Activated T-cell treated with anti-CD3 and anti-CD28 coated beads, Interleukin-2, amount 50 U/mL, for 72 hours (primary cell): ENCODE results near the gene TMEM203. TPM values are rescaled to one million over a fixed set of nuclear protein-coding genes. Genes with fewer than 3 reads are reported as not detected.

ENCODE experiments used
- ATAC-seq, 2 donors: fragments of 150-1000 bp; cut with Tn5 transposase; replicated peaks in 1 of 2; 2 replicates each; pipeline ENCODE4 v1.10.0; 2021; ENCODE audit warnings: moderate library complexity in 2 of 2, mild to moderate bottlenecking in 1 of 2
- DNase-seq, 2 donors: peaks; one replicate each; pipeline ENCODE4 v3.0.0; 2021 to 2022; ENCODE audit warnings: mixed read lengths in 1 of 2
- H3K27ac Mint-ChIP-seq: one replicate; pipeline ENCODE4 v1.8.0; 2022; ENCODE audit warnings: mild to moderate bottlenecking, moderate library complexity, mixed read lengths
- H3K27me3 Mint-ChIP-seq: one replicate; pipeline ENCODE4 v1.8.0; 2022; ENCODE audit warnings: low read depth, mixed read lengths
- H3K36me3 Mint-ChIP-seq, 2 donors: one replicate each; pipeline ENCODE4 v1.8.0; 2022; ENCODE audit warnings: mixed read lengths in 2 of 2, mild to moderate bottlenecking in 1 of 2; ENCODE audit not compliant: insufficient read depth in 2 of 2
- H3K4me1 Mint-ChIP-seq: one replicate; pipeline ENCODE4 v1.8.0; 2022; ENCODE audit warnings: low read depth, mixed read lengths
- H3K4me3 Mint-ChIP-seq, 2 donors: one replicate each; pipeline ENCODE4 v1.8.0; 2022; ENCODE audit warnings: mild to moderate bottlenecking in 2 of 2, mixed read lengths in 2 of 2, moderate library complexity in 2 of 2
- H3K9me3 Mint-ChIP-seq, 2 donors: one replicate each; pipeline ENCODE4 v1.8.0; 2022; ENCODE audit warnings: mixed read lengths in 2 of 2
- total RNA-seq, 2 donors: library from RNA; stranded (reverse); gene quantifications; one replicate each; pipeline ENCODE4 v1.2.3, GENCODE V29; 2022

TMEM203 gene
- total RNA-seq, 2 donors from 2014 or later = 27.4 to 33.3 TPM

DNA sequence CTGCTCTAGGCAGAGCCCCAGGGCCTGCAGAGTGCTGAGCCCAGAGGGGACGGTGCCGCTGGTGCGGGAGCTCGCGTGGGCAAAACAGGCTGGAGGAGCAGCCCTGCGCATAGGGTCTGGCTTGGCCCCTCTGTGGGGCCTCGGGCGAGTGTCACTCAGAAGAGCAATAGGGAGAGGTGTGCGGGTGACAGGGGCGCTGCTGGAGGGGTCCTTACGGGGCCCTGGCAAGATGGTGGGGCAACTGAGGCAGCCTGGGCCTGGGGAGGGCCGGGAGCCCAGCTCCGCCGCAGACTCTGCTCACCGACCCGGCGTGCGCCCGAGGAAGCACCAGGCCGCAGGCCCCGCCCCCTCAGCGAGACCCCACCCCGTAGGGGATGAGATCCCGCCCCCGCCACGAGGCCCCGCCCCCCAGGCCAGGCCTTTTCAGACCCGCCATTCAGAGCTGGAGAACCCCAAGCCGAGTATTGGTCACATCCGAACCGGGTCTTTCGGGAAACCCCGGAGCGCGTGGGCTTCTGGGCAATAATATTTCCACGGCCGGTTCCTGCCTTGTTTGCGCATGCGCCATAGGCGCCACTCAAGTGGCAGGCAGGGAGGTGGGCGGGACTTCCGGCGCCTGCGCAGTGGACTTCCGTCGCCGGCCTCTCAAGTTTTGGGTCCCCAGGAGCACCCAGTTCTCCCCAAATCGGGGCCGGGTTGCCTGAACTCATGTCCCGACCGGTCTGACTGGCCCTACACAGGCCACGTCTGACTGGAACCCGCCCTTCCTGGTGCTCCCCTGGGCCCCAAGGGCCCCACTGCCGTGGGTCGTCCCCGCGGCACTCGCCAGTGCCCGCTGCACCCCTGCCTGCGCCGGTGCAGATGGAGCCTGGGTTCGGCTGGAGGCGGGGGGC, 17.9 kb upstream of the TMEM203 start:
- Mint-ChIP-seq H3K9me3 (no peaks in the 10 kb centered on the region), H3K4me3 (peak overlapping the region; percentile 88 to 89), H3K27me3 (peaks cover 6% of the 10 kb centered on the region), H3K4me1 (peaks cover 10% of the 10 kb centered on the region), H3K27ac (peak overlapping the region; percentile 70), H3K36me3 (no peaks in the 10 kb centered on the region)
- DNase-seq (peak; percentile 98 to 99), ATAC-seq (peak; percentile 86 to 88)

- H3K4me3 Mint-ChIP-seq = peak within 1 kb of the TSS; percentile 88 to 89
- H3K27ac Mint-ChIP-seq = peak within 1 kb of the TSS; percentile 70
- DNase-seq = peak in 1 of 2 donors; percentile 32
- peaks cover 2% of the 10 kb centered on the region for H3K27me3 Mint-ChIP-seq
- no peak for ATAC-seq
- H3K9me3 Mint-ChIP-seq = no peaks in the 10 kb centered on the region
- peaks cover 6% of the 10 kb centered on the region for H3K4me1 Mint-ChIP-seq
- H3K36me3 Mint-ChIP-seq = no peaks in the 10 kb centered on the region
Observed at GRCh38 chr9:137222190-137223077, 17.0 kb upstream of the TMEM203 start, which contains the start of gene RNF208. Gene RNF208 (minus strand): TSS chr9:137222240. CDS start chr9:137221212, 1,028 bp downstream.

DNA sequence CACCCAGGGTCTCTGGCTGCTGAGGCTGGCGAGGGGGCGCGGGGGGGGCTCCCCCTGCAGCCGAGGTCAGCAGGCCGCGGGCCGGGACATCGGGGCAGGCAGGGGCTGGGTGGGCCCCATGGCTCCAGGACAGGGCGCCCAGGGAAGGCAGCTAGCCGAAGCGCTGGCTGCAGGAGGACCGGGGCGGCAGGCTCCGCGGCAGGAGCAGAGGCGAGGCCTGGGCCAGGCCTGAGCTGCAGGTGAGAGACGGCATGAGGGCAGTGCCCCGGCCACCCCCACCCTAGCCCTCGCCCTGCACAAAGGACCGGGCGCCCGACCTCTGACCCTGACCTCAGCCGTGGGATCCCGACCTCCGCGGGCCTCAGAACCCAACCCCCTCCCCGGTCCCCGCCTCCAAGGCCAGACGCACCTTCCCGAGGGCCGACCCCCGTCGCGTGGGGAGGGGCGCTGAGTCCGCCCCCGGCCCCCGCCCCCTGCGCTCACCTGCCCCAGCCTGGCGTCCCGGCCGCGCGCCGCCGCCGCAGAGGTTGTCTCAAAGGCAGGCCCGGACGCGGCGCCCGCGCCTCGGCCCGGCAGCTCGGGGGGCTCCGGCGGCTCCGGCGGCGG, 16.2 kb upstream of the TMEM203 start:
- Mint-ChIP-seq H3K27me3 (no peaks in the 10 kb centered on the region), H3K4me3 (peak overlapping the region in 1 of 2 donors; percentile 22), H3K27ac (no peak overlapping the region), H3K36me3 (no peaks in the 10 kb centered on the region), H3K4me1 (peaks cover 5% of the 10 kb centered on the region), H3K9me3 (no peaks in the 10 kb centered on the region)
- DNase-seq = peak in 1 of 2 donors; percentile 29
- ATAC-seq = no peak

DNA sequence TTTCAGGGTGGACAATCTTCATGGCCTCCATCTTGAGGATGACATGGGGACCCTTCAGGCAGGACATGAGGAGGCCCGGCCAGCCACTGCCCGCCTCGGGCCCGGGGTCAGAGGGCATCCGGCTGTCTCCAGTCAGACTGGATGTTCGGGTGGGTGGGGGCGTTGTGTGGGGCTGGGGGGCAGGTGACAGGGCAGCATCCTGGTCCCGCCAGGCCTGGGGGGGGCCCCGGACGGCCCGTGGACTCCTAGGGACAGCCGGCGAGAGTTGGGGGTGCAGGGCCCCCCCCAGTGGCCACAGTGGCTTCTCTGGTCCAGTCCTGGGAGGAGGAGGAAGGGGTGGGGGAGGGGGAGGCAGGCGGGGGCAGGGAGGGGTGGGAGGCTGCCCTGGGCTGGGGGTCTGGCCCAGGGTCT, 15.7 kb upstream of the TMEM203 start:
- Mint-ChIP-seq H3K36me3 (no peaks in the 10 kb centered on the region), H3K27me3 (no peaks in the 10 kb centered on the region), H3K9me3 (no peaks in the 10 kb centered on the region), H3K4me3 (peak overlapping the region; percentile 33 to 54), H3K27ac (no peak overlapping the region), H3K4me1 (peaks cover 5% of the 10 kb centered on the region)
- DNase-seq (no peak), ATAC-seq (no peak)

DNA sequence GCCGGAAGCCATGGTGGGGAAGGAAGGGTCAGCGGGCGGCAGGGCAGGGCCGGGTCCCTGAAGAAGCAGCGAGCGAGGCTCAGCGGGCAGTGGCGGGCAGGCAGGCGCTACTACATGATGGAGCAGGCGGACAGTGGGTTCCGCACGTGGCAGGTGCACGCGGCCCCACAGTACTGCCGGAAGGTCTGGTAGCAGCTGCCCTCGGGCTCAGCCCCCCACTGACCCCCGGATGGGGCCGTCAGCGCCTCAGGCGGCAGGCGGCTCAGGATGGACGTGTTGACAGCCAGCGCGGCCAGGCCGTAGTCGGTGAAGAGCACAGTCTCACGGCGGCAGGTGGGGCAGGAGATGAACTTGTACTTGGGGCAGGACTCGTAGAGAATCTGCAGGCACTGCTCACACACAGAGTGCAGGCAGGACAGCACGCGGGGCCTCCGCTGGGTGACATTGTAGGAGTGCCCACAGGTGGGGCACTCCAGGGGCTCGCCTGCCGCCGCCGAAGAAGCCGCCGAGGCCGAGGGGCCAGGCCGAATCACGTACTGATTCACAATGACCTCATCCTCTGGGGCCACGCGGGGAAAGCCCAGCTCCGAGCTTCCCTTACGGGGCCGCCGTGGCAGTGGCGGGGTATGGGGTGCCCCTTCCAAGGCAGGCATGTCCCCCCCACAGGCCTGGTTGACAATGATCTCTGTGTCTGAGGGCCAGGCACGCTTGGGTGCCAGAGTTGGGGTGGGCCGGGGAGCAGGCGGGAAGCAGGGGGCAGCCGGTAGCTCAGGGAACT, 15.1 kb upstream of the TMEM203 start:
- H3K27ac Mint-ChIP-seq = no peak overlapping the region
- DNase-seq (no peak), ATAC-seq (no peak)
- H3K27me3 Mint-ChIP-seq = no peaks in the 10 kb centered on the region
- peak overlapping the region; percentile 33 to 54 for H3K4me3 Mint-ChIP-seq
- H3K4me1 Mint-ChIP-seq = peaks cover 5% of the 10 kb centered on the region
- H3K9me3 Mint-ChIP-seq = no peaks in the 10 kb centered on the region
- peaks cover 0 to under 1% of the 10 kb centered on the region in 2 donors for H3K36me3 Mint-ChIP-seq

- Mint-ChIP-seq H3K27me3 (no peaks in the 10 kb centered on the region), H3K36me3 (peaks cover 0 to 2% of the 10 kb centered on the region in 2 donors), H3K9me3 (no peaks in the 10 kb centered on the region), H3K27ac (no peak overlapping the region), H3K4me3 (peak overlapping the region in 1 of 2 donors; percentile 52), H3K4me1 (peaks cover 5% of the 10 kb centered on the region)
- DNase-seq (no peak), ATAC-seq (no peak)
Observed at GRCh38 chr9:137219757-137220316, 14.4 kb upstream of the TMEM203 start.

DNA sequence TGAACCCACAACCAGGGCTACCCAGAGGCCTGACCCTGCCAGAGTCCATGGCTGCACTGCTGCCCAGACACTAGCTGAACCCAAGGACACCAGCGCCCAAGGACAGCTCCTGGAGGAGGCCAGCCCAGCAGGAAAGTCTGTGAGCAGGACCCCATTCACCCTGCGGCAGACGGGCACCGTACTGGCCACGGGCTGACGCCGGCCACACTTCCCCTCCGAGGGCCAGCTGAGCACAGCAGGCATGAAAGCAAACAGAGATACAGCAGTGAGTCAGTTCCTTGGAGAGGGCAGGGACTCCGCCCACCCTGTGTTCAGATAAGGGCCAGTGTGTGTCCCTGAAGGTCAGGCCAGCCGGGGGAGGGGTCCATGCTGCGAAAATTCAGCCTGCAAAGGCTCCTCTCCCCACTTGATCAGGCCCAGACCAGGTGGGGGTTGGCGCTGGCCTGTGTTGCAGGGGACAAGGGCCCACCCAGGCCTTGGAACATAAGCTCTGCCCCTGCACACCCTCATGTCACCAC, 13.4 kb upstream of the TMEM203 start:
- H3K4me1 Mint-ChIP-seq = peaks cover 5% of the 10 kb centered on the region
- ATAC-seq = no peak

DNA sequence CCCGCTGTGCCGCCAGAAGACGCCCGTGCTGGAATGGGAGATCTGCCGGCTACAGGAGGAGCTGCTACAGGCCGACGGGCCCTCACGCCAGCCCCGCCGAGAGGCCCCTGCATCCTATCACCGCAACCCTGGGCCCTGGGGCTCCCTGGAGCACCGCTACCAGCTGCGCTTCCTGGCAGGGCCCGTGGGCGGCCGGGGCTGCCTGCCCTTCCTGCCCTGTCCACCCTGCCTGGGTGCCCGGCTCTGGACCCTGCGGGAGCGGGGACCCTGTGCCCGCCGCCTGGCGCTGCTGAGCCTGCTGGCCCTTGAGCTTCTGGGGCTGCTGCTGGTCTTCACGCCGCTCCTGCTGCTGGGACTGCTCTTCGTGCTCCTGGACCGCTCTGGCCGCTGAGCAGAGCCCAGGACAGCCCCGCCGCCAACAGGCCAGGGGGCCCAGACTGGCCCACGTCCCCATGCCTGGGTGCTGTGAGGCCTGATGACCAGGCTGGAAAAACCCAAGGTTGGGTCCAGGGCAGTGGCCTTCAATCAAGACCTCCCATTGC, 12.8 kb upstream of the TMEM203 start:
- H3K4me1 Mint-ChIP-seq = peaks cover 5% of the 10 kb centered on the region
- no peak overlapping the region for H3K4me3 Mint-ChIP-seq
- no peaks in the 10 kb centered on the region for H3K9me3 Mint-ChIP-seq
- H3K27me3 Mint-ChIP-seq = no peaks in the 10 kb centered on the region
- H3K36me3 Mint-ChIP-seq = peaks cover 0 to 2% of the 10 kb centered on the region in 2 donors
- DNase-seq (no peak), ATAC-seq (no peak)
- no peak overlapping the region for H3K27ac Mint-ChIP-seq

More for the DNA sequence above, 13.4 kb upstream of the TMEM203 start:
- H3K27me3 Mint-ChIP-seq = no peaks in the 10 kb centered on the region
- no peak for DNase-seq
- no peak overlapping the region for H3K4me3 Mint-ChIP-seq
- H3K9me3 Mint-ChIP-seq = no peaks in the 10 kb centered on the region
- peaks cover 0 to 2% of the 10 kb centered on the region in 2 donors for H3K36me3 Mint-ChIP-seq
- H3K27ac Mint-ChIP-seq = no peak overlapping the region

GRCh38 chr9:137217276-137218211, 12.1 kb upstream of the TMEM203 start:
- H3K4me3 Mint-ChIP-seq = no peak overlapping the region
- no peaks in the 10 kb centered on the region for H3K9me3 Mint-ChIP-seq
- H3K36me3 Mint-ChIP-seq = peaks cover 0 to 2% of the 10 kb centered on the region in 2 donors
- no peaks in the 10 kb centered on the region for H3K4me1 Mint-ChIP-seq
- ATAC-seq = no peak
- DNase-seq = no peak
- no peak overlapping the region for H3K27ac Mint-ChIP-seq
- no peaks in the 10 kb centered on the region for H3K27me3 Mint-ChIP-seq

- Mint-ChIP-seq H3K27ac (no peak overlapping the region), H3K9me3 (no peaks in the 10 kb centered on the region), H3K27me3 (no peaks in the 10 kb centered on the region), H3K36me3 (peaks cover 0 to 2% of the 10 kb centered on the region in 2 donors), H3K4me3 (no peak overlapping the region), H3K4me1 (no peaks in the 10 kb centered on the region)
- DNase-seq (no peak), ATAC-seq (no peak)
Observed at GRCh38 chr9:137216188-137216965, 10.9 kb upstream of the TMEM203 start.
